ENCODE measurements around the gene CENPU.

DNA sequence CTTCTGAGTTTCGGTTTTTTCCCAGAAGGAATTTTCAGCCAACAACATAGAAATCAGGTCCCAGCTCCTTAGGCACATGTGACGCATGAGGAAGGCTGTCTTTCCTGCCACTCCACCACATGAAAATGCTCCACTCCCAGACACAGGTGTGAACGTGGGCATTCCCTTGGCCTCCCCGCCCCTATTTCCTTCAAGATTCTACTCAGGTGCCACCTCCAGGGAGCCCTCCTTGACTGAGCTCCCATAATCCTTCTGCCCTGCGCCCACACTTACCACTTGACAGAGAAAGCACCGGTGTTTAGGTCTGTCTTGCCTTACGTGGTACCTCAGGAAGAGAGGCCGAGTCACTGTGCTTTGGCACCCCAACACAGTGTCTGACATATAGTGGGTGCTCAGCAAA, 44.4 kb upstream of the CENPU start:
- TF ChIP-seq EZH2 (IDR thresholded peaks at IDR 0.05; ENCODE audit: low read depth, unreplicated experiment), result no peak
- TF ChIP-seq, protein P1, sequence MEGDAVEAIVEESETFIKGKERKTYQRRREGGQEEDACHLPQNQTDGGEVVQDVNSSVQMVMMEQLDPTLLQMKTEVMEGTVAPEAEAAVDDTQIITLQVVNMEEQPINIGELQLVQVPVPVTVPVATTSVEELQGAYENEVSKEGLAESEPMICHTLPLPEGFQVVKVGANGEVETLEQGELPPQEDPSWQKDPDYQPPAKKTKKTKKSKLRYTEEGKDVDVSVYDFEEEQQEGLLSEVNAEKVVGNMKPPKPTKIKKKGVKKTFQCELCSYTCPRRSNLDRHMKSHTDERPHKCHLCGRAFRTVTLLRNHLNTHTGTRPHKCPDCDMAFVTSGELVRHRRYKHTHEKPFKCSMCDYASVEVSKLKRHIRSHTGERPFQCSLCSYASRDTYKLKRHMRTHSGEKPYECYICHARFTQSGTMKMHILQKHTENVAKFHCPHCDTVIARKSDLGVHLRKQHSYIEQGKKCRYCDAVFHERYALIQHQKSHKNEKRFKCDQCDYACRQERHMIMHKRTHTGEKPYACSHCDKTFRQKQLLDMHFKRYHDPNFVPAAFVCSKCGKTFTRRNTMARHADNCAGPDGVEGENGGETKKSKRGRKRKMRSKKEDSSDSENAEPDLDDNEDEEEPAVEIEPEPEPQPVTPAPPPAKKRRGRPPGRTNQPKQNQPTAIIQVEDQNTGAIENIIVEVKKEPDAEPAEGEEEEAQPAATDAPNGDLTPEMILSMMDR (conservative IDR thresholded peaks at IDR 0.05; ENCODE audit: low read depth in 2 of 2), result no peak
- no peak for TF ChIP-seq POLR2AphosphoS5 (IDR thresholded peaks at IDR 0.05; ENCODE audit: low read depth)
- no peak for TF ChIP-seq JUNB (IDR thresholded peaks at IDR 0.05; ENCODE audit: unreplicated experiment)
- no peak for TF ChIP-seq EZH2phosphoT487 (IDR thresholded peaks at IDR 0.05; ENCODE audit: unreplicated experiment)
- TF ChIP-seq, protein P2, sequence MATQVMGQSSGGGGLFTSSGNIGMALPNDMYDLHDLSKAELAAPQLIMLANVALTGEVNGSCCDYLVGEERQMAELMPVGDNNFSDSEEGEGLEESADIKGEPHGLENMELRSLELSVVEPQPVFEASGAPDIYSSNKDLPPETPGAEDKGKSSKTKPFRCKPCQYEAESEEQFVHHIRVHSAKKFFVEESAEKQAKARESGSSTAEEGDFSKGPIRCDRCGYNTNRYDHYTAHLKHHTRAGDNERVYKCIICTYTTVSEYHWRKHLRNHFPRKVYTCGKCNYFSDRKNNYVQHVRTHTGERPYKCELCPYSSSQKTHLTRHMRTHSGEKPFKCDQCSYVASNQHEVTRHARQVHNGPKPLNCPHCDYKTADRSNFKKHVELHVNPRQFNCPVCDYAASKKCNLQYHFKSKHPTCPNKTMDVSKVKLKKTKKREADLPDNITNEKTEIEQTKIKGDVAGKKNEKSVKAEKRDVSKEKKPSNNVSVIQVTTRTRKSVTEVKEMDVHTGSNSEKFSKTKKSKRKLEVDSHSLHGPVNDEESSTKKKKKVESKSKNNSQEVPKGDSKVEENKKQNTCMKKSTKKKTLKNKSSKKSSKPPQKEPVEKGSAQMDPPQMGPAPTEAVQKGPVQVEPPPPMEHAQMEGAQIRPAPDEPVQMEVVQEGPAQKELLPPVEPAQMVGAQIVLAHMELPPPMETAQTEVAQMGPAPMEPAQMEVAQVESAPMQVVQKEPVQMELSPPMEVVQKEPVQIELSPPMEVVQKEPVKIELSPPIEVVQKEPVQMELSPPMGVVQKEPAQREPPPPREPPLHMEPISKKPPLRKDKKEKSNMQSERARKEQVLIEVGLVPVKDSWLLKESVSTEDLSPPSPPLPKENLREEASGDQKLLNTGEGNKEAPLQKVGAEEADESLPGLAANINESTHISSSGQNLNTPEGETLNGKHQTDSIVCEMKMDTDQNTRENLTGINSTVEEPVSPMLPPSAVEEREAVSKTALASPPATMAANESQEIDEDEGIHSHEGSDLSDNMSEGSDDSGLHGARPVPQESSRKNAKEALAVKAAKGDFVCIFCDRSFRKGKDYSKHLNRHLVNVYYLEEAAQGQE (IDR thresholded peaks at IDR 0.05; ENCODE audit: unreplicated experiment), result no peak
- no peak for TF ChIP-seq NANOG (IDR thresholded peaks at IDR 0.05; ENCODE audit: borderline replicate concordance)
- TF ChIP-seq, protein P3, sequence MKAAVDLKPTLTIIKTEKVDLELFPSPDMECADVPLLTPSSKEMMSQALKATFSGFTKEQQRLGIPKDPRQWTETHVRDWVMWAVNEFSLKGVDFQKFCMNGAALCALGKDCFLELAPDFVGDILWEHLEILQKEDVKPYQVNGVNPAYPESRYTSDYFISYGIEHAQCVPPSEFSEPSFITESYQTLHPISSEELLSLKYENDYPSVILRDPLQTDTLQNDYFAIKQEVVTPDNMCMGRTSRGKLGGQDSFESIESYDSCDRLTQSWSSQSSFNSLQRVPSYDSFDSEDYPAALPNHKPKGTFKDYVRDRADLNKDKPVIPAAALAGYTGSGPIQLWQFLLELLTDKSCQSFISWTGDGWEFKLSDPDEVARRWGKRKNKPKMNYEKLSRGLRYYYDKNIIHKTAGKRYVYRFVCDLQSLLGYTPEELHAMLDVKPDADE (IDR thresholded peaks at IDR 0.05), result no peak

Data from GM23338 (cell line).